ENCODE measurements around the gene NXN. TPM values are rescaled to one million over a fixed set of nuclear protein-coding genes. Genes with fewer than 3 reads are reported as not detected.

Gene NXN
- total RNA-seq, 1 experiment from 2014 or later: 126 TPM

DNA sequence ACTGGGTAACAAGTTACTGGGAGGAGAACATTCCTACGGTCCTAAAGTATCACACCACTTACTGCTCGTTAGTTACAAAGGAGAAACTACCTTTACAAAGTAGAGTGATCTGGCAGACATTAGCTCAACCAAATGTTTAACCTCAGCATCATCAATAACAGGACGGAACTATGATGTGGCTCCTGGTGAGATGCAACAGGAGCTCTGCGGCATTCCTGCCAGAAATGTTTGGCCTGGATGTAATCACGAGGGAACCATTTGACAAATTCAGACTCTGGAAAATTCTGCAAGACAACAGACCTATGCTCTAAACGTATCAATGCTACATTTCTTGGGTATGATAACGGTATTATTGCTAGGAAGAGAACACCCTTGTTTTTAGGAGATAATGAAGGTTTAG is 117.0 kb downstream of the NXN start:
- no TSS peak for BruUV-seq (replicated peaks)

DNA sequence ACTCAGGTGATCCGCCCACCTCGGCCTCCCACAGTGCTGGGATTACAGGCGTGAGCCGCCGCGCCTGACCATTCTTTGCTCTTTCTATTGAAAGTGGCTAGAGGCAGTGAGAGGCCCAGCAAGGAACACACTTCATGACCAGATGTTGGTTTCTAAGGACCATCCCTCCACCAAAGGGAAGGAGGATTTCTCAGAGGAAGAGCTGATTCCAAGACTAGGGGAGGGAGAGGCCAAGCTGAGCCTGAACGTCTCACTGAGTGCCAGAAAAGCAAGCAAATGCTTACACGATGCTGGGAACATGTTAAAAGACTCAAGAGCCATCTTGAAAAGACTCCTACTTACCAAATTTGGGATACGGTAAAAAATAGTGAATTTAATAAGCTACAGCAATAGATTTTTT is 118.2 kb downstream of the NXN start:
- Histone ChIP-seq H3K4me3 (ENCODE audit: low read depth in 2 of 2, low read length in 2 of 2) (no peak overlapping the region), H3K27me3 (ENCODE audit: control insufficient read depth, insufficient read depth, low read length) (no peaks in the 10 kb centered on the region), H3K9me3 (ENCODE audit: control insufficient read depth, insufficient read depth, low read depth, low read length) (no peaks in the 10 kb centered on the region), H3K27ac (ENCODE audit: low read length) (no peak overlapping the region), H3K36me3 (ENCODE audit: control insufficient read depth, insufficient read depth, low read length) (no peaks in the 10 kb centered on the region), H3K4me1 (ENCODE audit: control insufficient read depth, insufficient read depth, low read length) (no peaks in the 10 kb centered on the region)
- TF ChIP-seq, protein P1, sequence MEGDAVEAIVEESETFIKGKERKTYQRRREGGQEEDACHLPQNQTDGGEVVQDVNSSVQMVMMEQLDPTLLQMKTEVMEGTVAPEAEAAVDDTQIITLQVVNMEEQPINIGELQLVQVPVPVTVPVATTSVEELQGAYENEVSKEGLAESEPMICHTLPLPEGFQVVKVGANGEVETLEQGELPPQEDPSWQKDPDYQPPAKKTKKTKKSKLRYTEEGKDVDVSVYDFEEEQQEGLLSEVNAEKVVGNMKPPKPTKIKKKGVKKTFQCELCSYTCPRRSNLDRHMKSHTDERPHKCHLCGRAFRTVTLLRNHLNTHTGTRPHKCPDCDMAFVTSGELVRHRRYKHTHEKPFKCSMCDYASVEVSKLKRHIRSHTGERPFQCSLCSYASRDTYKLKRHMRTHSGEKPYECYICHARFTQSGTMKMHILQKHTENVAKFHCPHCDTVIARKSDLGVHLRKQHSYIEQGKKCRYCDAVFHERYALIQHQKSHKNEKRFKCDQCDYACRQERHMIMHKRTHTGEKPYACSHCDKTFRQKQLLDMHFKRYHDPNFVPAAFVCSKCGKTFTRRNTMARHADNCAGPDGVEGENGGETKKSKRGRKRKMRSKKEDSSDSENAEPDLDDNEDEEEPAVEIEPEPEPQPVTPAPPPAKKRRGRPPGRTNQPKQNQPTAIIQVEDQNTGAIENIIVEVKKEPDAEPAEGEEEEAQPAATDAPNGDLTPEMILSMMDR (IDR thresholded peaks at IDR 0.05): no peak
- TF ChIP-seq SIN3A (IDR thresholded peaks at IDR 0.05; ENCODE audit: borderline replicate concordance, insufficient read depth, low read depth, low read length) (no peak), POLR2AphosphoS5 (IDR thresholded peaks at IDR 0.05; ENCODE audit: low read depth, low read length) (no peak), TCF7L2 (IDR thresholded peaks at IDR 0.05; ENCODE audit: low read depth, low read length) (no peak)
- TF ChIP-seq, protein P2, sequence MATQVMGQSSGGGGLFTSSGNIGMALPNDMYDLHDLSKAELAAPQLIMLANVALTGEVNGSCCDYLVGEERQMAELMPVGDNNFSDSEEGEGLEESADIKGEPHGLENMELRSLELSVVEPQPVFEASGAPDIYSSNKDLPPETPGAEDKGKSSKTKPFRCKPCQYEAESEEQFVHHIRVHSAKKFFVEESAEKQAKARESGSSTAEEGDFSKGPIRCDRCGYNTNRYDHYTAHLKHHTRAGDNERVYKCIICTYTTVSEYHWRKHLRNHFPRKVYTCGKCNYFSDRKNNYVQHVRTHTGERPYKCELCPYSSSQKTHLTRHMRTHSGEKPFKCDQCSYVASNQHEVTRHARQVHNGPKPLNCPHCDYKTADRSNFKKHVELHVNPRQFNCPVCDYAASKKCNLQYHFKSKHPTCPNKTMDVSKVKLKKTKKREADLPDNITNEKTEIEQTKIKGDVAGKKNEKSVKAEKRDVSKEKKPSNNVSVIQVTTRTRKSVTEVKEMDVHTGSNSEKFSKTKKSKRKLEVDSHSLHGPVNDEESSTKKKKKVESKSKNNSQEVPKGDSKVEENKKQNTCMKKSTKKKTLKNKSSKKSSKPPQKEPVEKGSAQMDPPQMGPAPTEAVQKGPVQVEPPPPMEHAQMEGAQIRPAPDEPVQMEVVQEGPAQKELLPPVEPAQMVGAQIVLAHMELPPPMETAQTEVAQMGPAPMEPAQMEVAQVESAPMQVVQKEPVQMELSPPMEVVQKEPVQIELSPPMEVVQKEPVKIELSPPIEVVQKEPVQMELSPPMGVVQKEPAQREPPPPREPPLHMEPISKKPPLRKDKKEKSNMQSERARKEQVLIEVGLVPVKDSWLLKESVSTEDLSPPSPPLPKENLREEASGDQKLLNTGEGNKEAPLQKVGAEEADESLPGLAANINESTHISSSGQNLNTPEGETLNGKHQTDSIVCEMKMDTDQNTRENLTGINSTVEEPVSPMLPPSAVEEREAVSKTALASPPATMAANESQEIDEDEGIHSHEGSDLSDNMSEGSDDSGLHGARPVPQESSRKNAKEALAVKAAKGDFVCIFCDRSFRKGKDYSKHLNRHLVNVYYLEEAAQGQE (IDR thresholded peaks at IDR 0.05; ENCODE audit: insufficient read depth in 1 of 2, low read depth in 2 of 2, low read length in 1 of 2): no peak
- CTCF ChIA-PET: no interaction called here
- BruUV-seq (replicated peaks): no TSS peak
- in situ Hi-C loops (cut with HindIII; ENCODE audit: low pct_unique_long_range_greater_than_20kb, low sequenced_read_pairs): no loop called here
- intact Hi-C loops (cut with micrococcal nuclease; ENCODE audit: unreplicated experiment): no loop called here
- POLR2A ChIA-PET: no interaction called here
- no peak for DNase-seq (ENCODE audit: low read depth, low spot score)
- ATAC-seq: no peak

More for the DNA sequence above, 117.0 kb downstream of the NXN start:
- ChIA-PET POLR2A (no interaction called here), CTCF (no interaction called here)
- H3K36me3 ChIP-seq (ENCODE audit: control insufficient read depth, insufficient read depth, low read length): no peaks in the 10 kb centered on the region
- no peak overlapping the region for H3K4me3 ChIP-seq (ENCODE audit: low read depth in 2 of 2, low read length in 2 of 2)
- H3K4me1 ChIP-seq (ENCODE audit: control insufficient read depth, insufficient read depth, low read length): no peaks in the 10 kb centered on the region
- no peaks in the 10 kb centered on the region for H3K9me3 ChIP-seq (ENCODE audit: control insufficient read depth, insufficient read depth, low read depth, low read length)
- TF ChIP-seq TCF7L2 (IDR thresholded peaks at IDR 0.05; ENCODE audit: low read depth, low read length): no peak
- TF ChIP-seq, protein P1 (IDR thresholded peaks at IDR 0.05): no peak
- TF ChIP-seq, protein P2 (IDR thresholded peaks at IDR 0.05; ENCODE audit: insufficient read depth in 1 of 2, low read depth in 2 of 2, low read length in 1 of 2): no peak
- no peak for TF ChIP-seq SIN3A (IDR thresholded peaks at IDR 0.05; ENCODE audit: borderline replicate concordance, insufficient read depth, low read depth, low read length)
- no peak for TF ChIP-seq POLR2AphosphoS5 (IDR thresholded peaks at IDR 0.05; ENCODE audit: low read depth, low read length)
- H3K27ac ChIP-seq (ENCODE audit: low read length): no peak overlapping the region
- H3K27me3 ChIP-seq (ENCODE audit: control insufficient read depth, insufficient read depth, low read length): no peaks in the 10 kb centered on the region
- DNase-seq (ENCODE audit: low read depth, low spot score) (no peak), ATAC-seq (no peak)
- in situ Hi-C loops (cut with HindIII; ENCODE audit: low pct_unique_long_range_greater_than_20kb, low sequenced_read_pairs): no loop called here
- intact Hi-C loops (cut with micrococcal nuclease; ENCODE audit: unreplicated experiment): no loop called here

Data from Panc1 (cell line).